ENCODE results near the gene MCM9. TPM values are rescaled to one million over a fixed set of nuclear protein-coding genes. Genes with fewer than 3 reads are reported as not detected.

MCM9 gene
- total and polyA plus RNA-seq, 2 experiments from 2014 or later, result 11.1 to 13.5 TPM

DNA sequence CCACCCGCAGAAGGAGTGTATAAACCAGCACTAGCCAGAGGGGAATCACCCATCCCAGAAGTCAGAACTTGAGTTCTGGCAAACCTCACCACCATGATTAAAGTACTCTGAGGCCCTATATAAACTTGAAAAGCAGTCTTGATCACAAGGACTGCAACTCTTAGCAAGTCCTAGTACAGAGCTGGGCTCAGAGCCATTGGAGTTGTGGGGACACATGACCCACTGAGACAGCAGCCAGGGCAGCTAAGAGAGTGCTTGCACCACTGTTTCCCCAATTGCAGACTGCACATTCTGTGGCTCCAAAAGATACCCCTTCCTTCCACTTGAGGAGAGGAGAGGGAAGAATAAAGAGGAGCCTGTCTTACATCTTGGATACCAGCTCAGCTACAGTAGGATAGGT lies 4.7 kb upstream of the MCM9 start:
- no peak for DNase-seq (ENCODE audit: low spot score)
- no peak overlapping the region for H3K4me2 ChIP-seq
- no peak overlapping the region for H3K27ac ChIP-seq
- H2AFZ ChIP-seq, result no peak overlapping the region
- H4K20me1 ChIP-seq (ENCODE audit: insufficient read depth, poor library complexity, severe bottlenecking), result no peaks in the 10 kb centered on the region
- 83% methylated on average over 1 of the region's 1 CpG for WGBS (ENCODE audit: low lambda C conversion rate, missing lambda C conversion rate)
- no peak for TF ChIP-seq CTCF (IDR thresholded peaks at IDR 0.05; ENCODE audit: poor library complexity)
- TF ChIP-seq EZH2 (IDR thresholded peaks at IDR 0.05; ENCODE audit: borderline replicate concordance), result no peak
- no peak for TF ChIP-seq EZH2phosphoT487 (IDR thresholded peaks at IDR 0.05; ENCODE audit: low read depth, severe bottlenecking, unreplicated experiment)
- H3K36me3 ChIP-seq (replicated peaks; ENCODE audit: insufficient read depth, low read depth), result no peaks in the 10 kb centered on the region
- no peaks in the 10 kb centered on the region for H3K9me3 ChIP-seq (ENCODE audit: low read depth)
- H3K4me3 ChIP-seq, result no peak overlapping the region
- peaks cover 24% of the 10 kb centered on the region for H3K79me2 ChIP-seq
- no peaks in the 10 kb centered on the region for H3K4me1 ChIP-seq (ENCODE audit: insufficient read depth)
- no peaks in the 10 kb centered on the region for H3K9me2 ChIP-seq (replicated peaks; ENCODE audit: insufficient read depth)
- H3K27me3 ChIP-seq, result no peaks in the 10 kb centered on the region

- no peak for DNase-seq (ENCODE audit: low spot score)
- H3K4me2 ChIP-seq, result peak overlapping the region; percentile 81
- H4K20me1 ChIP-seq (ENCODE audit: insufficient read depth, poor library complexity, severe bottlenecking), result no peaks in the 10 kb centered on the region
- H3K27me3 ChIP-seq, result no peaks in the 10 kb centered on the region
- no peaks in the 10 kb centered on the region for H3K9me3 ChIP-seq (ENCODE audit: low read depth)
- H3K4me1 ChIP-seq (ENCODE audit: insufficient read depth), result peaks cover 7% of the 10 kb centered on the region
- H3K79me2 ChIP-seq, result peaks cover 47% of the 10 kb centered on the region
- H3K9me2 ChIP-seq (replicated peaks; ENCODE audit: insufficient read depth), result no peaks in the 10 kb centered on the region
- no peak for TF ChIP-seq EZH2 (IDR thresholded peaks at IDR 0.05; ENCODE audit: borderline replicate concordance)
- no peak for TF ChIP-seq EZH2phosphoT487 (IDR thresholded peaks at IDR 0.05; ENCODE audit: low read depth, severe bottlenecking, unreplicated experiment)
- no peak for TF ChIP-seq CTCF (IDR thresholded peaks at IDR 0.05; ENCODE audit: poor library complexity)
- no peak overlapping the region for H3K27ac ChIP-seq
- no peaks in the 10 kb centered on the region for H3K36me3 ChIP-seq (replicated peaks; ENCODE audit: insufficient read depth, low read depth)
- WGBS (ENCODE audit: low lambda C conversion rate, missing lambda C conversion rate), result 72% methylated on average over 3 of the region's 3 CpGs
- H3K4me3 ChIP-seq, result no peak overlapping the region
- H2AFZ ChIP-seq, result no peak overlapping the region
Observed at GRCh38 chr6:118935978-118936703, 1.2 kb upstream of the MCM9 start.

DNA sequence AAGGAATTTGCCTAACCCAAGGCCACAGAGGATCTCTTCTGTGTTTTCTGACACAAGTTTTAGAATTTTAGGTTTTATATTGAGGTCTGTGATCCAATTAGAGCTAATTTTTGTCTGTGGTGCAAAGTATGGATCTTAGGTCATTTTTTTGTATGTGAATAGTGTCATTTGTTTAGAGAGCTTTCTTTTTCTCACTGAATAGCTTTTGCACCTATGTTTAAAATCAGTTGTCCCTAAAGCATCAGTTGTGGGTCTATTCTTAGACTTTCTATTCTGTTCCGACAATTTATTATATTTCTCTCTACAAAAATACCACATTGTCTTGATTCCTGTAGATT lies 341 bp upstream of the MCM9 start:
- peak overlapping the region; percentile 97 for H3K27ac ChIP-seq
- H3K27me3 ChIP-seq, result no peaks in the 10 kb centered on the region
- peaks cover 53% of the 10 kb centered on the region for H3K79me2 ChIP-seq
- no peak for TF ChIP-seq CTCF (IDR thresholded peaks at IDR 0.05; ENCODE audit: poor library complexity)
- TF ChIP-seq EZH2phosphoT487 (IDR thresholded peaks at IDR 0.05; ENCODE audit: low read depth, severe bottlenecking, unreplicated experiment), result no peak
- TF ChIP-seq EZH2 (IDR thresholded peaks at IDR 0.05; ENCODE audit: borderline replicate concordance), result no peak
- no peak for DNase-seq (ENCODE audit: low spot score)
- H3K9me2 ChIP-seq (replicated peaks; ENCODE audit: insufficient read depth), result no peaks in the 10 kb centered on the region
- peak overlapping the region; percentile 98 for H2AFZ ChIP-seq
- peaks cover 7% of the 10 kb centered on the region for H3K4me1 ChIP-seq (ENCODE audit: insufficient read depth)
- WGBS (ENCODE audit: low lambda C conversion rate, missing lambda C conversion rate), result 77% methylated on average over 1 of the region's 1 CpG
- peak overlapping the region; percentile 97 for H3K4me3 ChIP-seq
- H3K36me3 ChIP-seq (replicated peaks; ENCODE audit: insufficient read depth, low read depth), result no peaks in the 10 kb centered on the region
- no peaks in the 10 kb centered on the region for H4K20me1 ChIP-seq (ENCODE audit: insufficient read depth, poor library complexity, severe bottlenecking)
- H3K9me3 ChIP-seq (ENCODE audit: low read depth), result no peaks in the 10 kb centered on the region
- H3K4me2 ChIP-seq, result peak overlapping the region; percentile 81
